ENCODE measurements around the gene GLYATL1.

Gene GLYATL1, protein sequence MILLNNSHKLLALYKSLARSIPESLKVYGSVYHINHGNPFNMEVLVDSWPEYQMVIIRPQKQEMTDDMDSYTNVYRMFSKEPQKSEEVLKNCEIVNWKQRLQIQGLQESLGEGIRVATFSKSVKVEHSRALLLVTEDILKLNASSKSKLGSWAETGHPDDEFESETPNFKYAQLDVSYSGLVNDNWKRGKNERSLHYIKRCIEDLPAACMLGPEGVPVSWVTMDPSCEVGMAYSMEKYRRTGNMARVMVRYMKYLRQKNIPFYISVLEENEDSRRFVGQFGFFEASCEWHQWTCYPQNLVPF

DNA sequence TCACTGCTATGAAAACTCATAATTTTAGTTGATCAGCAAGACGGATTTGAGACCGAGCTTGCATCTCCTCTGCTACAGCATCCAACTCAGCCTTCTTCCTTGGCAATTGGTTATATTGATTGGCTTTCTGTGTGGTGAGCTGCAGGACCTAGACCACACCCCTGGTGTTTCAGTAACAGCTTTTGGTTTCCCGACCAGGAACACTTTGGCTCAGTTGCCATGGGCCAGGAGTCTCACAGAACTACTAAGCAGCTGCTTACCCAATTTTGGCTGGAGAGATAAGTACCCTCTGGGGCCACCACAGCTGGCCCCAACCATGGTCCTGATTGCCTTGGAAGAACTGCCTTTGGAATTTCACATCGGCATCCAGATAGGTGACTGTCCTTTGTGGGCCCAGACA lies at the start of gene GLYATL1:
Gene GLYATL1 (plus strand): TSS at position 212 of the 400 bp plus-strand sequence. CDS start 7,600 bp downstream, outside the sequence.
- Mint-ChIP-seq H3K27ac (no peak within 1 kb of the TSS), H3K27me3 (ENCODE audit: low read depth) (no peaks in the 10 kb centered on the region), H3K4me1 (ENCODE audit: low read depth) (no peaks in the 10 kb centered on the region), H3K4me3 (no peak within 1 kb of the TSS), H3K36me3 (ENCODE audit: low read depth) (no peaks in the 10 kb centered on the region), H3K9me3 (no peaks in the 10 kb centered on the region)
- no peak for DNase-seq (ENCODE audit: low spot score)

- Mint-ChIP-seq H3K27ac (no peak overlapping the region), H3K36me3 (ENCODE audit: low read depth) (no peaks in the 10 kb centered on the region), H3K9me3 (no peaks in the 10 kb centered on the region), H3K27me3 (ENCODE audit: low read depth) (peaks cover 2% of the 10 kb centered on the region), H3K4me1 (ENCODE audit: low read depth) (no peaks in the 10 kb centered on the region), H3K4me3 (no peak overlapping the region)
- DNase-seq (ENCODE audit: low spot score): no peak
These were observed 45.4 kb upstream of the GLYATL1 start for GRCh38 chr11:58893899-58894298.

DNA sequence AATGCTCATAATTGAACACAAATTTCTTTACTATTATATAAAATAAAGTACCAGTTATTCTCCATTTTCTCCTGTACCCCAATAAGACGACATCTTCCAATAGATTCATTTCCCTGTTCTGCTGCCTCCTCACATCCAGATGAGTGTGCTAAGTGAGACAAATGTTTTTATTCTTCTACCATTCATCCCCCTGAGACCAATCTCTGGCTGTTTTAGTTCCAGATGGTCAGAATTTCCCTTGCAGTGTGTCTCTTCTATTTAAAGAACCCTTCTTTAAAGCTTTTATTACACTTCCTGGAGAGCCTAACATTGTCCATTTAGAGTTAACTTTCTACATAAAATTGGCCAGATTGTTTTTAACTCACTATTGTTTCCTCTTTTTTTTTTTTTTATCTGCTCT lies 41.2 kb upstream of the GLYATL1 start:
- DNase-seq (ENCODE audit: low spot score): no peak
- Mint-ChIP-seq H3K4me1 (ENCODE audit: low read depth) (no peaks in the 10 kb centered on the region), H3K36me3 (ENCODE audit: low read depth) (no peaks in the 10 kb centered on the region)

DNA sequence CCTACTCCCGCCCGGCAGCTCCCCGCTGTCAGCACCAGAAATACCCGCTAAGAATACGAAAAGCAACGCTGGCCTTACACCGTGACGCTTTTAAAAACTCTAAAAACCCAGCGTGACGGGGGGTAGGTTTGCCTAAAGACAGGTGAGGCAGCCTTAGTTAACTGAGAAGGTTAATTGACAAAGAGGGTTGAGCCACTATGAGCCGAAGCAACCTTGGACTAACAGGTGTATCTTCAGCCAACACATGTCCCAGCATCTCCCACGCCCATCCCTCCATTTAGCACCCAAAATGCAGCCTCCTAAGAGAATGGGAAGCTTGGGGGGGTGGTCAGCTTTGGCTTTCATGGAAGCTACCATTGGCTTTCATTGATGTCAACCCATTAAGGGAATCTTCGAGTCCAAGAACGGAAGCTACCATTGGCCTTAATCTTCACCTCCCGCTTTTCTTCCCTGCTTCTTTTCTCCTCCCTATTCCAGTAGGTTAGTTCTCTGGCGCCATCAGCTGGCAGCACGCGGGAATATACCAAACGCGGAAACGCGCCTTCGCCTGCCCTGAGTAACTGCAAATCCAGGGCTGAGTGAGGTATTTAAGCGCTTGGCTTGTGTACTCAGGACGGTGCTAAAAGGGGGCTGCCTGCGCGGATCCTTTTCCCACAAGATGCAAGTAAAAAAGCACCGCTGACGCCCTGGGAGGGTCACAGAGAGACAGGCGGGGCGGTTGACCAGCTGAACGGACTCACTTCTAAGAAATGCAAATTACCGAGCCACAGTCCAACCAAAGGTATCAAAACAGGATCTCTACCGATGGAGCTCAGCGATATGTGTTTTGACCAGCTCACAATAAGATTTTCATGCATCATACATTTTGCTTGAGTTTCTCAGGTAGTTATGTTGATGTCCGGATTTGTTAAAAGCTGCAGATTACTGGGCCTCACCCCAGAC lies 38.5 kb upstream of the GLYATL1 start:
- Mint-ChIP-seq H3K36me3 (ENCODE audit: low read depth) (no peaks in the 10 kb centered on the region), H3K27ac (no peak overlapping the region), H3K4me1 (ENCODE audit: low read depth) (no peaks in the 10 kb centered on the region), H3K9me3 (no peaks in the 10 kb centered on the region), H3K4me3 (no peak overlapping the region), H3K27me3 (ENCODE audit: low read depth) (peaks cover 33% of the 10 kb centered on the region)
- DNase-seq (ENCODE audit: low spot score): peak; percentile 13

More for the DNA sequence above, 41.2 kb upstream of the GLYATL1 start:
- no peak overlapping the region for H3K4me3 Mint-ChIP-seq
- no peaks in the 10 kb centered on the region for H3K9me3 Mint-ChIP-seq
- H3K27me3 Mint-ChIP-seq (ENCODE audit: low read depth): peaks cover 14% of the 10 kb centered on the region
- no peak overlapping the region for H3K27ac Mint-ChIP-seq

DNA sequence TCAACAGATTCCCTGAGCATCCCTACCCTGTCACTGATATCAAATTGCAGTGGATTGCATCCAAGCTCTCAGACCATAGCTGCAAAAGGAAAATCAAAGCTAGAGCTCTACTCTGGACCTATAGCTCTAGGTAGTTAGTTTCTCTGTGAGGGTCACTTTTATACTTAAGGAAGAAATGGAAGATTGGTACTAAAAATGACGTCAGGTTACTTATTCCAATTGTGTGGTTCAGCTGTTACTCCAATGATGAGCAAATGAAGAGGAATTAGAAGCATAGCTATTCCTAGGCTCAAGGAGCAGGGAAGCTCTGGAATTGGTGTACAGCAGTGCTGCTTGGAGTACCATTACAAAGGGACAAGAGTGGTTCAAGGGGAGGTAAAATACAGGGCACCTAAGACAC lies 36.4 kb upstream of the GLYATL1 start:
- H3K4me3 Mint-ChIP-seq: no peak overlapping the region
- no peaks in the 10 kb centered on the region for H3K36me3 Mint-ChIP-seq (ENCODE audit: low read depth)
- no peak overlapping the region for H3K27ac Mint-ChIP-seq
- no peak for DNase-seq (ENCODE audit: low spot score)
- no peaks in the 10 kb centered on the region for H3K4me1 Mint-ChIP-seq (ENCODE audit: low read depth)
- H3K27me3 Mint-ChIP-seq (ENCODE audit: low read depth): peaks cover 52% of the 10 kb centered on the region
- H3K9me3 Mint-ChIP-seq: no peaks in the 10 kb centered on the region

DNA sequence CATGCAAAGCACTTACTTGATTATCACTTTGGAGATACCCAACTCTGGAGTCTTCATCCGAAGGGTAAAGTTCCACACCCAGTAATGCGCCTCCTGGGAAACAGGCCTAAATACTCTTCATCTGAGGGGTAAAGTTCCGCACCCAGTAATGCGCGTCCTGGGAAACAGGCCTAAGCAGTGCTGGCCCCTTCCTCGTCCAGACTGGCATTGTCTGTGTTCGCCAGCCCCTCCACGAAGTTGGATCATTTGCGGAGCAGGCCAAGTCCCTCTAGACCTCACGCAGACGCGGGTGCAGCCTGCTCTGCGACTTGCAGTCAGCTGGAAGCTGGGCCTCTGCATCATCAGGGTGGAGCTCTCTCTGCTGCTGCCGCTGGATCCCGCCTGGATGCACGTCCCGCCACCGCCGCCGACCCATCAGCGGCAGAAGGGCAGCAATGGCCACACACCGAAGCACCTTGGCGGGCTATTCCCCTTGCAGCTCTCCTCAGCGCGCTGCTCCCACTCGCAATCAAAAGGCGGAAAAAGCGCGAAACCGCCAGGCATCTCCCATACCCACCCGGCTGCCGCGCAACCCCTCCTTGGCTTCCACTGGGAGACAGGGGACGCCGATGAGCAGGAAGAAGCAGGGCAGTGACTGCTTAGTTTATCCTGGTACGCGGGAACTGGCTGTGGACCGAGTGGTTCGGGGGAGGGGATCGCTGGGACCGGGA lies 34.1 kb upstream of the GLYATL1 start:
- Mint-ChIP-seq H3K4me1 (ENCODE audit: low read depth) (no peaks in the 10 kb centered on the region), H3K9me3 (no peaks in the 10 kb centered on the region), H3K36me3 (ENCODE audit: low read depth) (no peaks in the 10 kb centered on the region), H3K27me3 (ENCODE audit: low read depth) (peaks cover 62% of the 10 kb centered on the region), H3K27ac (no peak overlapping the region), H3K4me3 (no peak overlapping the region)
- no peak for DNase-seq (ENCODE audit: low spot score)

DNA sequence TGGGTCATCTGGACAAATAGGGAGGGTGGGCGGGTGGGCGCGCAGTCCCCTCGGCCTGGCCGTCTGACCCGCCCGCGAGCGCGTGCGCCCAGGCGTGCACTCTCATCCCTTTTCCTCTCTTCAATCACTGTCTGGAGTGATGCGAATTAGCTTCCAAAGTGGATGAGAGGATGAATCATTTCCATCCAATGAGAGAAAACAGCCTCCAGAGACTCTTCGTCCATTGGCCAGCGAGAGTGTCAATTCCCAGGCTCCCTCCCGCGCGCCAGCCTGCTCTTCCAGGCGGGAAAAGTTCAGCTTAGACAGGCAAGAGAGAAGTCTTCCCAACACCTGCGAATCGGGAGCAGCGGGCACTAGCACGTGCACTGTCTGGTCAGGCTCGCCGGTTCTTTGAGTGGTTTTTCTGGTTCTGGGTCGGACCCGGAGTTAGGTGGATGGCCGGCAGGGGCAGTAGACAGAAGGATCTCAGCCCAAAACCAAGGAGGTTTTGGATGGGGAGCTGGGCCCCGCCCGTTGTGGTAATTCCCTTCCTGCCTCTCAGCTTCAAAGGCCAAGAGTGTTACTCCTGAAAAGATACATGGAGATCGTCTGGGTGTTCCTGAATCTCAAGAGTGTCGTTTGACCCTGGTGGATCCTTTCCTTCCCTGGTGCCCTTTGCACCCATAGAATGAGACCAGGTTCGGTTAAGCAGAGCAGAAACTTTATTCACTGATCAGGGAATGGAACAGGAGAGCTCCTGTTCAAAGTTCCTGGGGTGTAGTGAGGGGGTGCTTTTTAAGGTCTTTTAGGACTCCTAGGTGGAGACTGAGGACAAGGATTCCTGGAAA lies 33.4 kb upstream of the GLYATL1 start:
- Mint-ChIP-seq H3K27ac (no peak overlapping the region), H3K27me3 (ENCODE audit: low read depth) (peaks cover 62% of the 10 kb centered on the region), H3K4me3 (no peak overlapping the region), H3K9me3 (no peaks in the 10 kb centered on the region), H3K4me1 (ENCODE audit: low read depth) (no peaks in the 10 kb centered on the region), H3K36me3 (ENCODE audit: low read depth) (no peaks in the 10 kb centered on the region)
- no peak for DNase-seq (ENCODE audit: low spot score)

GRCh38 chr11:58907780-58908179 lies 31.5 kb upstream of the GLYATL1 start:
- H3K27ac Mint-ChIP-seq: no peak overlapping the region
- no peak overlapping the region for H3K4me3 Mint-ChIP-seq
- H3K27me3 Mint-ChIP-seq (ENCODE audit: low read depth): peaks cover 50% of the 10 kb centered on the region
- no peak for DNase-seq (ENCODE audit: low spot score)
- no peaks in the 10 kb centered on the region for H3K9me3 Mint-ChIP-seq
- H3K4me1 Mint-ChIP-seq (ENCODE audit: low read depth): no peaks in the 10 kb centered on the region
- no peaks in the 10 kb centered on the region for H3K36me3 Mint-ChIP-seq (ENCODE audit: low read depth)

DNA sequence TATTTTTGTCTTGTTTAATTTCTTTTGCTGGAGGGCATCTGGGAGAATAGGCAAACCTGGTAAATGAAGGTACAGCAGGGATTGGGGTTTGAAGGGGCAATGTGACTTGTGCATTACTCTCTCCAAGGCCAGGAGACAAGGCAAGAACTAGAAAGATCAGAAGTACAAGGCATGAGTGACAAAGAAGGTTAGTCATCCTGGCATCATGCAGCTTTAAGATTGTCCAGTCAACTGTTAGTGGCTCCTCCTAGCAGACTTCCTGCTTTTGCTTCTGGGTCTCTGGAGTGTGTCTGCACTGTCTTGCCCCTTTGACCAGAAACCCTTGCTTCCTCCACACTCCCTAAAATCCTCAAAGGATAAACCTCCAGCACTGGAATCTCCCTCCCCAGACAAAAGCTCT lies 27.2 kb upstream of the GLYATL1 start:
- H3K4me1 Mint-ChIP-seq (ENCODE audit: low read depth): no peaks in the 10 kb centered on the region
- H3K27ac Mint-ChIP-seq: no peak overlapping the region
- no peak for DNase-seq (ENCODE audit: low spot score)
- peaks cover 7% of the 10 kb centered on the region for H3K9me3 Mint-ChIP-seq
- no peak overlapping the region for H3K4me3 Mint-ChIP-seq
- H3K27me3 Mint-ChIP-seq (ENCODE audit: low read depth): peaks cover 15% of the 10 kb centered on the region
- no peaks in the 10 kb centered on the region for H3K36me3 Mint-ChIP-seq (ENCODE audit: low read depth)

DNA sequence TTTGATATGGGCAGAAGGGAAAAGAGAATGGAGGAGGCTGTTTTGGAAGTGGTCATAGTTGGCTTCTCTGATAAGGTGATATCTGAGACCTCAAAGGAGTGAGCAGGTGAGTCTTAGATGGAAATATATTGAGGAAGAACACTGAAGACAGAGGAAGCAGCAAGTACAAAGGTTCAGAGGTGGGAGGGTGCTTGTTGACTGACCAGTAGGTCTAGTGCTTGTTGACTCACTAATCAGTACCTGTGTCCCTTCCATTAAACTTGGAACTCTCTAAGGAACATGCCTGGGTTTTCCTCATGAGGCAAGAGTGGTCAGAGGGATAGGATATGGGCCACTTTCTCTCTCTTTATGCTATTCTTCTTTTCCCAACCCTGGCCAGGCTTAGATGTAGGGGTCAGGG lies 25.6 kb upstream of the GLYATL1 start:
- no peaks in the 10 kb centered on the region for H3K4me1 Mint-ChIP-seq (ENCODE audit: low read depth)
- H3K9me3 Mint-ChIP-seq: peaks cover 15% of the 10 kb centered on the region
- no peaks in the 10 kb centered on the region for H3K36me3 Mint-ChIP-seq (ENCODE audit: low read depth)
- H3K27ac Mint-ChIP-seq: no peak overlapping the region
- H3K27me3 Mint-ChIP-seq (ENCODE audit: low read depth): peaks cover 5% of the 10 kb centered on the region
- no peak for DNase-seq (ENCODE audit: low spot score)
- H3K4me3 Mint-ChIP-seq: no peak overlapping the region

DNA sequence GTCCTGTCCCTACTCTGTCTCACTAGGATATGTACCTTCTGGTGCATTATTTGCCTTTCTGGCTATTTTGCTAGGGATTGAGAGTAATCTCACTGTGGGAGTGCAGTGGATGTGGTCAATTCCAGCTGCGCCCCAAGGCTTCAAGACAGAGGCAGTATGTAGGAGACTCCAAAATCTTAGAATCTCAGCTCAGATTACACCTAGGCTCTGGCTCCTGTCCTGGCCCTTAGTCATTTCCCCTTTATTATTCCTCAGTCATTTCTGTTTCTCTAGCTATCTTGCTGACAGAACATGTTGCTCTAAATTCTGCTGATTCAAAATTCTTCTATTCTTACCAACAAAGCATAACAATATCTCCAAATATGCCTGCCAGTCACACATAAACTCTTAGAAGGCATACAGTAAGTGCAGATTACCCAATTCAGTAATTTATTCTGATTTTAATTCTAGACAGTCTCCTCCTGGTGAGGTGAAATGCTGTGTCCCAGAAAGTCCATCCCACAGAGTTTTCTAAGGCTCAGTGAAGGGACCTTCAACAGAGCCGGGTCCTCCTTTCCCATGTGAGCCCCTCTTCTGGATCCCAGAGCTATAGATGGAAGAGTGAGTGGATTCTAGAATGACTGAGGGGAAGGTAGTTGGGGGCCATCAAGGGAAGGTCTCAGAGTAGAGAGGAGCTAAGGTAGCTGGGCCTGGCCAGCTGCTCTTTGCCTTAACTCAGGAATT lies 24.3 kb upstream of the GLYATL1 start:
- Mint-ChIP-seq H3K27me3 (ENCODE audit: low read depth) (no peaks in the 10 kb centered on the region), H3K36me3 (ENCODE audit: low read depth) (no peaks in the 10 kb centered on the region)
- no peak for DNase-seq (ENCODE audit: low spot score)

DNA sequence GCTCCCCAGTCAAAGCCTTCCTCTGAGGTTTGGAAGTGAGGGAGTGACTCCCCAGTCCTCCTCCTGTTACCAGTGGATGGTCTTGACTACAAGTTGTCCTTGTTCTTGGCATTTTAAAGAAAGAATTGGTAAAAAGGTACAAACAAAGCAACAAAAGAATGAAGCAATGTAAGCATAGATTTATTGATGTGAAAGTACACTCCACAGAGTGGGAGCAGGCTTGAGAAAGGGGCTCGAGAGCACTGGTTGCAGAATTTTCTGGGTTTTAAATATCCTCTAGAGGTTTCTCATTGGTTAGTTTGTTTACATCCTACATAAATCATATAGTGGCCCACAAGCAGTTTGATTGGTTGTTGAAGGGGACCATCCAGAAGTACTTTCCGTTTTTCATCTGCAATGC lies 22.7 kb upstream of the GLYATL1 start:
- no peaks in the 10 kb centered on the region for H3K27me3 Mint-ChIP-seq (ENCODE audit: low read depth)
- no peak overlapping the region for H3K27ac Mint-ChIP-seq
- no peak for DNase-seq (ENCODE audit: low spot score)
- H3K4me3 Mint-ChIP-seq: no peak overlapping the region
- H3K4me1 Mint-ChIP-seq (ENCODE audit: low read depth): no peaks in the 10 kb centered on the region
- peaks cover 15% of the 10 kb centered on the region for H3K9me3 Mint-ChIP-seq
- H3K36me3 Mint-ChIP-seq (ENCODE audit: low read depth): no peaks in the 10 kb centered on the region

More for the DNA sequence above, 24.3 kb upstream of the GLYATL1 start:
- H3K4me3 Mint-ChIP-seq: no peak overlapping the region
- H3K9me3 Mint-ChIP-seq: peaks cover 15% of the 10 kb centered on the region
- H3K4me1 Mint-ChIP-seq (ENCODE audit: low read depth): no peaks in the 10 kb centered on the region
- H3K27ac Mint-ChIP-seq: no peak overlapping the region
